Mesodermal cell (in vitro differentiated cells): Measurements from ENCODE around the gene MCM6.

Experiments
- H3K27ac ChIP-seq: 2 replicates; pipeline ENCODE4 v1.7.0; 2013; ENCODE audit warnings: mild to moderate bottlenecking, low read depth, low read length, moderate library complexity; ENCODE audit not compliant: severe bottlenecking
- H3K36me3 ChIP-seq: 2 replicates; pipeline ENCODE4 v1.7.1; 2013; ENCODE audit warnings: mild to moderate bottlenecking, low read length, moderate library complexity; ENCODE audit not compliant: control insufficient read depth, insufficient read depth
- H3K4me1 ChIP-seq: one replicate; pipeline ENCODE4 v1.7.1; 2013; ENCODE audit warnings: mild to moderate bottlenecking, low read length; ENCODE audit not compliant: insufficient read depth, control insufficient read depth, poor library complexity, severe bottlenecking
- H3K4me3 ChIP-seq: 2 replicates; pipeline ENCODE4 v1.7.0; 2013; ENCODE audit warnings: low read length, control low read depth, mild to moderate bottlenecking; ENCODE audit not compliant: insufficient read depth, poor library complexity, severe bottlenecking; ENCODE audit errors: extremely low read depth
- H3K9me3 ChIP-seq: 2 replicates; pipeline ENCODE4 v1.7.1; 2013; ENCODE audit warnings: mild to moderate bottlenecking, low read length, moderate library complexity; ENCODE audit not compliant: control insufficient read depth
- WGBS, 2 experiments: methylation state at CpG; one replicate each; pipeline ENCODE4 v1.1.5; 2013; ENCODE audit warnings: missing lambda C conversion rate in 2 of 2; ENCODE audit not compliant: insufficient coverage in 2 of 2; 5-methylcytosine and 5-hydroxymethylcytosine counted together

The MCM6 gene

GRCh38 chr2:135863233-135863632 lies 13.0 kb downstream of the MCM6 start:
- Histone ChIP-seq H3K27ac (no peak overlapping the region), H3K36me3 (peaks cover 80% of the 10 kb centered on the region), H3K4me3 (no peak overlapping the region), H3K9me3 (no peaks in the 10 kb centered on the region), H3K4me1 (no peaks in the 10 kb centered on the region)
- WGBS, 2 experiments: 94% methylated on average over 4 of the region's 6 CpGs; no CpG with 5 or more reads in 1 of the 2 experiments

- 89 to 92% methylated on average over 3 of the region's 4 CpGs for WGBS, 2 experiments
- no peaks in the 10 kb centered on the region for H3K9me3 ChIP-seq
- no peaks in the 10 kb centered on the region for H3K4me1 ChIP-seq
- peaks cover 80% of the 10 kb centered on the region for H3K36me3 ChIP-seq
- no peak overlapping the region for H3K27ac ChIP-seq
- no peak overlapping the region for H3K4me3 ChIP-seq
These were observed 13.5 kb downstream of the MCM6 start for GRCh38 chr2:135862718-135863117.

GRCh38 chr2:135853401-135853800 lies 22.8 kb downstream of the MCM6 start:
- peaks cover 70% of the 10 kb centered on the region for H3K36me3 ChIP-seq
- H3K4me3 ChIP-seq: no peak overlapping the region
- no peaks in the 10 kb centered on the region for H3K9me3 ChIP-seq
- no peak overlapping the region for H3K27ac ChIP-seq
- no peaks in the 10 kb centered on the region for H3K4me1 ChIP-seq

- no peak overlapping the region for H3K27ac ChIP-seq
These were observed 24.4 kb downstream of the MCM6 start for GRCh38 chr2:135851858-135852257.

GRCh38 chr2:135850892-135851668 lies 25.2 kb downstream of the MCM6 start:
- Histone ChIP-seq H3K9me3 (no peaks in the 10 kb centered on the region), H3K4me3 (no peak overlapping the region), H3K4me1 (no peaks in the 10 kb centered on the region), H3K27ac (no peak overlapping the region), H3K36me3 (peaks cover 74% of the 10 kb centered on the region)
- 86 to 96% methylated on average over 9 to 12 of the region's 17 CpGs for WGBS, 2 experiments

More at GRCh38 chr2:135851858-135852257, 24.4 kb downstream of the MCM6 start:
- peaks cover 75% of the 10 kb centered on the region for H3K36me3 ChIP-seq
- H3K4me1 ChIP-seq: no peaks in the 10 kb centered on the region
- H3K9me3 ChIP-seq: no peaks in the 10 kb centered on the region
- H3K4me3 ChIP-seq: no peak overlapping the region

GRCh38 chr2:135849087-135849486 lies 27.2 kb downstream of the MCM6 start:
- Histone ChIP-seq H3K4me3 (no peak overlapping the region), H3K9me3 (no peaks in the 10 kb centered on the region), H3K36me3 (peaks cover 82% of the 10 kb centered on the region), H3K27ac (no peak overlapping the region), H3K4me1 (no peaks in the 10 kb centered on the region)
- WGBS, 2 experiments: 100% methylated on average over 1 of the region's 3 CpGs

- no peaks in the 10 kb centered on the region for H3K4me1 ChIP-seq
- 93 to 97% methylated on average over 4 to 5 of the region's 5 CpGs for WGBS, 2 experiments
- H3K36me3 ChIP-seq: peaks cover 85% of the 10 kb centered on the region
- H3K27ac ChIP-seq: no peak overlapping the region
- H3K4me3 ChIP-seq: no peak overlapping the region
- no peaks in the 10 kb centered on the region for H3K9me3 ChIP-seq
These were observed 30.2 kb downstream of the MCM6 start for GRCh38 chr2:135845997-135846396.

GRCh38 chr2:135845257-135845656 lies 31.0 kb downstream of the MCM6 start:
- Histone ChIP-seq H3K27ac (no peak overlapping the region), H3K4me3 (no peak overlapping the region), H3K4me1 (no peaks in the 10 kb centered on the region), H3K36me3 (peaks cover 82% of the 10 kb centered on the region), H3K9me3 (no peaks in the 10 kb centered on the region)
- WGBS, 2 experiments: 100% methylated on average over 3 of the region's 3 CpGs

GRCh38 chr2:135844301-135844895 lies 31.8 kb downstream of the MCM6 start:
- WGBS, 2 experiments: 87 to 98% methylated on average over 7 to 8 of the region's 12 CpGs
- no peaks in the 10 kb centered on the region for H3K4me1 ChIP-seq

GRCh38 chr2:135843671-135844070 lies 32.6 kb downstream of the MCM6 start:
- Histone ChIP-seq H3K4me1 (no peaks in the 10 kb centered on the region), H3K36me3 (peaks cover 77% of the 10 kb centered on the region), H3K9me3 (no peaks in the 10 kb centered on the region), H3K27ac (no peak overlapping the region), H3K4me3 (no peak overlapping the region)
- WGBS, 2 experiments: 100% methylated on average over 1 of the region's 3 CpGs

More at GRCh38 chr2:135844301-135844895, 31.8 kb downstream of the MCM6 start:
- Histone ChIP-seq H3K36me3 (peaks cover 83% of the 10 kb centered on the region), H3K4me3 (no peak overlapping the region), H3K27ac (no peak overlapping the region), H3K9me3 (no peaks in the 10 kb centered on the region)

- H3K9me3 ChIP-seq: no peaks in the 10 kb centered on the region
- H3K4me3 ChIP-seq: no peak overlapping the region
- no peaks in the 10 kb centered on the region for H3K4me1 ChIP-seq
- H3K27ac ChIP-seq: no peak overlapping the region
- peaks cover 49% of the 10 kb centered on the region for H3K36me3 ChIP-seq
- WGBS, 2 experiments: 100% methylated on average over 2 of the region's 2 CpGs; no CpG with 5 or more reads in 1 of the 2 experiments
These were observed 35.6 kb downstream of the MCM6 start for GRCh38 chr2:135840601-135841000.
